ENCODE results near the gene HOXA6. TPM values are rescaled to one million over a fixed set of nuclear protein-coding genes. Genes with fewer than 3 reads are reported as not detected.

Gene HOXA6
- total RNA-seq, 1 donor from 2014 or later: not detected

DNA sequence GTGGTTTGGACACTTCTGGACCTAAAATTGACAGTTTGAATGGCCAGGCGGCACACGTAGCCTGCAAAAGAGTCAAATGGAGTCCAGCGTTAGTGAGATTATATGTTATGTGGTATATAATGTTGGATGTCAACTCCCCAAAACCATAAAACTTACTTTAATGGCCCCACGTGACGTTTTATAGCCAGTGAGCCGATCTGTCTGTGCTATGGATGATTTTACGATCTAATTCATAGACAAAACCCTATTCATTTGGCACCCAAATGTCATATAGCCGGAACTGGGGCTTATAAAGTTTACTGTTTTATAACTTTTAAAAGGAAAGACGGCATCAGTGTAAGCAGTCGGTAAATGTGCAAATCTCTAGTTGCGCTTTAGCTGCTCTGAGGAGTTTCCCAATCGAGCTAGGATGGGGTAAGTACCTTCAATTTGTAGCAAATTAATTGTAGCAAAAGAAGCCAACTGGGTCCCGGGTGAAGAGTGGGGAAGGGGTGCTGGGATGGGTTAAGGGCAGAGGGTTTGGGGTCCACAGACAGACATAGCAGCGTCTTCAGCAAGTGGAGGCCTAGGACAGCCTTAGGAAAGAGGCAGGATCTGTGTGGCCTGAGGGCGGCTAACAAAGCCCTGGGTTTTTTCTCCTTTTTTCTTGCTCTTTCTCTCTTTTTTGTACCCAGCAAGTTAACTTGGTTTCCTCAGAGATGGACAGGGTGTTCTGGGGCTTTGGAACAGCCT, 7.3 kb downstream of the HOXA6 start:
- Mint-ChIP-seq H3K4me3 (ENCODE audit: unreplicated experiment) (no peak overlapping the region), H3K4me1 (ENCODE audit: low read depth, unreplicated experiment) (no peaks in the 10 kb centered on the region), H3K9me3 (ENCODE audit: unreplicated experiment) (peaks cover 4% of the 10 kb centered on the region), H3K36me3 (ENCODE audit: unreplicated experiment) (peaks cover 5% of the 10 kb centered on the region), H3K27me3 (ENCODE audit: unreplicated experiment) (peaks cover 37% of the 10 kb centered on the region), H3K27ac (ENCODE audit: unreplicated experiment) (no peak overlapping the region)
- TF ChIP-seq, protein P1, sequence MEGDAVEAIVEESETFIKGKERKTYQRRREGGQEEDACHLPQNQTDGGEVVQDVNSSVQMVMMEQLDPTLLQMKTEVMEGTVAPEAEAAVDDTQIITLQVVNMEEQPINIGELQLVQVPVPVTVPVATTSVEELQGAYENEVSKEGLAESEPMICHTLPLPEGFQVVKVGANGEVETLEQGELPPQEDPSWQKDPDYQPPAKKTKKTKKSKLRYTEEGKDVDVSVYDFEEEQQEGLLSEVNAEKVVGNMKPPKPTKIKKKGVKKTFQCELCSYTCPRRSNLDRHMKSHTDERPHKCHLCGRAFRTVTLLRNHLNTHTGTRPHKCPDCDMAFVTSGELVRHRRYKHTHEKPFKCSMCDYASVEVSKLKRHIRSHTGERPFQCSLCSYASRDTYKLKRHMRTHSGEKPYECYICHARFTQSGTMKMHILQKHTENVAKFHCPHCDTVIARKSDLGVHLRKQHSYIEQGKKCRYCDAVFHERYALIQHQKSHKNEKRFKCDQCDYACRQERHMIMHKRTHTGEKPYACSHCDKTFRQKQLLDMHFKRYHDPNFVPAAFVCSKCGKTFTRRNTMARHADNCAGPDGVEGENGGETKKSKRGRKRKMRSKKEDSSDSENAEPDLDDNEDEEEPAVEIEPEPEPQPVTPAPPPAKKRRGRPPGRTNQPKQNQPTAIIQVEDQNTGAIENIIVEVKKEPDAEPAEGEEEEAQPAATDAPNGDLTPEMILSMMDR (IDR thresholded peaks at IDR 0.05; ENCODE audit: partially characterized antibody, unreplicated experiment): no peak
- no peak for DNase-seq

DNA sequence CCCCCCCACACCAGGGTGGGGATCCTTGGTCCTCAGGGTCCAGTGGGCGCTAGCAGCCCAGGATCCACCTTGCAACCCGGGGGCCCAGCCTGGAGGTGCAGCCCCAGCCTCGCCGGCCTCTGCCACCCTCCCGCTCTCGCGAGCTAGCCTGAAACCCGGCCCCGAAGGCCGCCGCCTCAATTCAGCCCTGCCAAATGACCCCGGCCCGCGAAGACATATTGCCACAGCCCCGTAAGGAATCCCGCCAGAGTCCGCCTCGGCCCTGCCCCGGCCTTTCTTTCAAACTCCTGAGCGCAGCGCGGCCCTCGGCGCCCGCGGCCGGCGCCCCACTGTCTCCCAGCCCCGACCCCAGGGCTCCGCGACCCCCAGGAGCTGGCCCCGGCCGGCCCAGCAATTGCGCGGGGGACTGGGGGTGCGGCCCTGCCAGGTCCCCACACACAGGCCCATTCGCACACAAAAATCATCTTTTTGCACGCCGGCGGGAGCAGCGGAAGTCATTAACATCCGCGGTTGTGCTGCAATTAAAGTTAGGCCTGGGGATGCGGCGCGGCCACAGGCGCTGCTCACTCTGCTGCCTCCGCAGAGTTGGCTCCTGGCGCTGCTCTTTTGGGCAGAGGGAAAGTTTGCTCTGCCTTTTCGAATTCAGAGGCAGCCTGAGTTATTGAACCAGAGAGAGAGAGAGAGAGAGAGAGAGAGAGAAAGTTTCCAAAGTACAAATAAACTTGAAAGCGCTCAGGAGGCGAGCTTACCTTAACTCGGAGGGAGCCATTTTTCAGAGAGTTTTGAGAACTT, 8.0 kb downstream of the HOXA6 start:
- Mint-ChIP-seq H3K9me3 (ENCODE audit: unreplicated experiment) (peaks cover 4% of the 10 kb centered on the region), H3K4me3 (ENCODE audit: unreplicated experiment) (no peak overlapping the region), H3K27me3 (ENCODE audit: unreplicated experiment) (peaks cover 35% of the 10 kb centered on the region), H3K36me3 (ENCODE audit: unreplicated experiment) (peaks cover 5% of the 10 kb centered on the region), H3K27ac (ENCODE audit: unreplicated experiment) (no peak overlapping the region), H3K4me1 (ENCODE audit: low read depth, unreplicated experiment) (no peaks in the 10 kb centered on the region)
- DNase-seq: no peak
- TF ChIP-seq, protein P1 (IDR thresholded peaks at IDR 0.05; ENCODE audit: partially characterized antibody, unreplicated experiment): no peak

DNA sequence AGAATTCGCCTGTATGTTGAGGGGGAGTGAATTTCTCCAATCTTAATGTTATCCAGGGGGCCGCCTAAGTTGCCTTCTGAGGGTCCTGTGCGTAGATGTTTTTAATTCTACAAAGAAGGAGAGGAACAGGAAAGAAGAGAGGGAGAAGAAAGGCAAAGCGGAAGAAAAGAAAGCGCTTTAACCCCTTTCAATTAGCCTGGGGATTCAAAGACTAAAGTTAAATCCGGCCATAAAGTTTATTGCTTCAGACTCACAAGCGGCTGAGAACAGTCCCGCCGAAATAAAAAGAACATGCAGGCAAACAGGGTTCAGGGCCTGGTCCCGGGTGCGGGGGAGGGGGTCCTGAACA, 8.6 kb downstream of the HOXA6 start:
- TF ChIP-seq, protein P1 (IDR thresholded peaks at IDR 0.05; ENCODE audit: partially characterized antibody, unreplicated experiment): no peak

DNA sequence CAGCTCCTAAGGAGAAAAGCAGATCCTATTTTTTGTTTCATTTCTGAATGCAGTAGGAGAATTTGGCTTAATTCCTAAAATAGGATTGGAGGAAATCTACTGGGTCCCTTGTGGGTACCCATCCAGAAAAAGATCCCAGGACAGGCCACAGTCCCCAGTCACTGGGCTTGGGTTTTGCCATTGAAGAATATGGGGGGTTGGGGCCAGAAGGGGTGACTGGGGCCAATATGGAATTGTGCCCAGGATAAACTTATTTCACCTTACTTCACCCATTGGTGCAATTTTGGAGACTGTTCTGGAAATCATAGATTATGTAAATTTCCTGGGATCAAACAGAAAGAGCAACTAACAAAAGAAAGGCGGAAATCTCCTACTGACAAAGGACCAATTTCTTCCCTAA, 9.1 kb downstream of the HOXA6 start:
- no peak for DNase-seq
- Mint-ChIP-seq H3K36me3 (ENCODE audit: unreplicated experiment) (peaks cover 5% of the 10 kb centered on the region), H3K4me1 (ENCODE audit: low read depth, unreplicated experiment) (no peaks in the 10 kb centered on the region), H3K9me3 (ENCODE audit: unreplicated experiment) (peaks cover 4% of the 10 kb centered on the region), H3K27ac (ENCODE audit: unreplicated experiment) (no peak overlapping the region), H3K4me3 (ENCODE audit: unreplicated experiment) (no peak overlapping the region), H3K27me3 (ENCODE audit: unreplicated experiment) (peaks cover 35% of the 10 kb centered on the region)
- TF ChIP-seq, protein P1 (IDR thresholded peaks at IDR 0.05; ENCODE audit: partially characterized antibody, unreplicated experiment): no peak

More for the DNA sequence above, 8.6 kb downstream of the HOXA6 start:
- peak overlapping the region; percentile 39 for H3K4me3 Mint-ChIP-seq (ENCODE audit: unreplicated experiment)
- peaks cover 5% of the 10 kb centered on the region for H3K36me3 Mint-ChIP-seq (ENCODE audit: unreplicated experiment)
- DNase-seq: no peak
- no peak overlapping the region for H3K27ac Mint-ChIP-seq (ENCODE audit: unreplicated experiment)
- peaks cover 4% of the 10 kb centered on the region for H3K9me3 Mint-ChIP-seq (ENCODE audit: unreplicated experiment)
- H3K4me1 Mint-ChIP-seq (ENCODE audit: low read depth, unreplicated experiment): no peaks in the 10 kb centered on the region
- H3K27me3 Mint-ChIP-seq (ENCODE audit: unreplicated experiment): peaks cover 36% of the 10 kb centered on the region
